Ishikawa (cell line): ENCODE results near the gene ADAMTSL1.

ENCODE experiments used
- CEBPB ChIP-seq: IDR thresholded peaks from 2 replicates; pipeline ENCODE4 v1.6.1; 2012
- EP300 ChIP-seq: IDR thresholded peaks from 2 replicates; pipeline ENCODE4 v1.6.1; 2012; ENCODE audit warnings: borderline replicate concordance
- FOXM1 ChIP-seq: IDR thresholded peaks from 2 replicates; pipeline ENCODE4 v1.6.1; 2012; ENCODE audit warnings: low read depth, borderline replicate concordance
- RAD21 ChIP-seq: IDR thresholded peaks from 2 replicates; pipeline ENCODE4 v1.6.1; 2012; ENCODE audit warnings: low read depth
- TCF12 ChIP-seq: IDR thresholded peaks from 2 replicates; pipeline ENCODE4 v1.6.1; 2012; ENCODE audit warnings: low read depth
- YY1 ChIP-seq: IDR thresholded peaks from 2 replicates; pipeline ENCODE4 v1.6.1; 2012; ENCODE audit warnings: low read depth
- TF ChIP-seq, protein P1 (sequence below): IDR thresholded peaks from 2 replicates; pipeline ENCODE4 v1.6.1; 2012; ENCODE audit warnings: low read depth, mild to moderate bottlenecking
- TF ChIP-seq, protein P2 (sequence below): IDR thresholded peaks from 2 replicates; pipeline ENCODE4 v1.6.1; 2012

DNA sequence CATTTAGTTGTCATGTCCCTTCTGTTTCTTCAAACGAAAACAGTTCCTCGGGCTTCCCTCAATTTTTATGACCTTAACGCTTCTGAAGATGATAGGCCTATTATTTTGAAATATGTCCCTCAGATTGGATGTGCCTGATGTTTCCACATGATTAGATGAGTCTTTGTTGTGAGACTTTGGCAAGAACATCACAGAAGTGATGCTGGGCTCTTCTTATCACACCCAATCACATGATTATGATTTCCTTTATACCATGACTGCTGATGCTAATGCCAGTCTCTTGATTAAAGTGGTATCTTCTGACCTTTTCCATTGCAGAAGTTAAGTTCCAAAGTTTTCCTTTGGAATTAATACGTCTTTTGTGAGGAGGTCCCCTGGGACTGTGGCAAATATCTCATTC is 383.4 kb downstream of the ADAMTSL1 start:
- TF ChIP-seq, protein P1, sequence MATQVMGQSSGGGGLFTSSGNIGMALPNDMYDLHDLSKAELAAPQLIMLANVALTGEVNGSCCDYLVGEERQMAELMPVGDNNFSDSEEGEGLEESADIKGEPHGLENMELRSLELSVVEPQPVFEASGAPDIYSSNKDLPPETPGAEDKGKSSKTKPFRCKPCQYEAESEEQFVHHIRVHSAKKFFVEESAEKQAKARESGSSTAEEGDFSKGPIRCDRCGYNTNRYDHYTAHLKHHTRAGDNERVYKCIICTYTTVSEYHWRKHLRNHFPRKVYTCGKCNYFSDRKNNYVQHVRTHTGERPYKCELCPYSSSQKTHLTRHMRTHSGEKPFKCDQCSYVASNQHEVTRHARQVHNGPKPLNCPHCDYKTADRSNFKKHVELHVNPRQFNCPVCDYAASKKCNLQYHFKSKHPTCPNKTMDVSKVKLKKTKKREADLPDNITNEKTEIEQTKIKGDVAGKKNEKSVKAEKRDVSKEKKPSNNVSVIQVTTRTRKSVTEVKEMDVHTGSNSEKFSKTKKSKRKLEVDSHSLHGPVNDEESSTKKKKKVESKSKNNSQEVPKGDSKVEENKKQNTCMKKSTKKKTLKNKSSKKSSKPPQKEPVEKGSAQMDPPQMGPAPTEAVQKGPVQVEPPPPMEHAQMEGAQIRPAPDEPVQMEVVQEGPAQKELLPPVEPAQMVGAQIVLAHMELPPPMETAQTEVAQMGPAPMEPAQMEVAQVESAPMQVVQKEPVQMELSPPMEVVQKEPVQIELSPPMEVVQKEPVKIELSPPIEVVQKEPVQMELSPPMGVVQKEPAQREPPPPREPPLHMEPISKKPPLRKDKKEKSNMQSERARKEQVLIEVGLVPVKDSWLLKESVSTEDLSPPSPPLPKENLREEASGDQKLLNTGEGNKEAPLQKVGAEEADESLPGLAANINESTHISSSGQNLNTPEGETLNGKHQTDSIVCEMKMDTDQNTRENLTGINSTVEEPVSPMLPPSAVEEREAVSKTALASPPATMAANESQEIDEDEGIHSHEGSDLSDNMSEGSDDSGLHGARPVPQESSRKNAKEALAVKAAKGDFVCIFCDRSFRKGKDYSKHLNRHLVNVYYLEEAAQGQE = no peak
- TF ChIP-seq, protein P2, sequence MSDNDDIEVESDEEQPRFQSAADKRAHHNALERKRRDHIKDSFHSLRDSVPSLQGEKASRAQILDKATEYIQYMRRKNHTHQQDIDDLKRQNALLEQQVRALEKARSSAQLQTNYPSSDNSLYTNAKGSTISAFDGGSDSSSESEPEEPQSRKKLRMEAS = no peak
- TF ChIP-seq FOXM1 (no peak), TCF12 (no peak), CEBPB (no peak), RAD21 (no peak), EP300 (no peak), YY1 (no peak)
